Neural cell (in vitro differentiated cells): ENCODE data around the gene EDNRA. TPM values are rescaled to one million over a fixed set of nuclear protein-coding genes. Genes with fewer than 3 reads are reported as not detected.
A peak's percentile ranks its signal among the peaks of the same experiment; 100 is the strongest.

Experiments
- H2AFZ ChIP-seq: fragments of 200-600, 300-800 bp; sonication (generic), shearing (Covaris generic); 2 replicates; pipeline ENCODE4 v1.6.0; 2014; ENCODE audit warnings: low read depth, mild to moderate bottlenecking, antibody characterized with exemption, low read length, moderate library complexity
- H3F3A ChIP-seq: fragments of 200-600 bp; shearing (Covaris generic); 2 replicates; pipeline ENCODE4 v1.6.1; 2016; ENCODE audit warnings: mild to moderate bottlenecking, moderate library complexity, mixed read lengths, antibody characterized with exemption, low read length; ENCODE audit not compliant: insufficient read depth, poor library complexity, severe bottlenecking
- H3K27ac ChIP-seq: fragments of 200-600, 300-800 bp; sonication (generic), shearing (Covaris generic); 2 replicates; pipeline ENCODE4 v1.5.1; 2014; ENCODE audit warnings: mild to moderate bottlenecking, low read length, moderate library complexity
- H3K27me3 ChIP-seq: fragments of 300-800, 200-600 bp; sonication (generic), shearing (Covaris generic); 2 replicates; pipeline ENCODE4 v1.6.0; 2014; ENCODE audit warnings: mild to moderate bottlenecking, low read depth, low read length, moderate library complexity; ENCODE audit not compliant: insufficient read depth
- H3K36me3 ChIP-seq: fragments of 300-800, 200-600 bp; sonication (generic), shearing (Covaris generic); 2 replicates; pipeline ENCODE4 v1.5.1; 2014; ENCODE audit warnings: mild to moderate bottlenecking, antibody characterized with exemption, low read length, moderate library complexity; ENCODE audit not compliant: insufficient read depth
- H3K4me2 ChIP-seq: fragments of 300-800, 200-600 bp; sonication (generic), shearing (Covaris generic); 2 replicates; pipeline ENCODE4 v1.6.0; 2014; ENCODE audit warnings: mild to moderate bottlenecking, low read length
- H3K4me3 ChIP-seq: fragments of 300-800, 200-600 bp; sonication (generic), shearing (Covaris generic); 2 replicates; pipeline ENCODE4 v1.5.1; 2014; ENCODE audit warnings: mild to moderate bottlenecking, low read length, moderate library complexity
- H3K79me2 ChIP-seq: fragments of 200-600 bp; shearing (Covaris generic); replicated peaks from 2 replicates; pipeline ENCODE4 v1.6.0; 2014; ENCODE audit warnings: mild to moderate bottlenecking, low read length, moderate library complexity; ENCODE audit not compliant: insufficient read depth
- H3K9ac ChIP-seq: fragments of 300-800, 200-600 bp; sonication (generic), shearing (Covaris generic); 2 replicates; pipeline ENCODE4 v1.6.1; 2016; ENCODE audit warnings: mild to moderate bottlenecking, low read length, mixed read lengths
- H3K9me2 ChIP-seq: fragments of 200-600 bp; shearing (Covaris generic); 2 replicates; pipeline ENCODE4 v1.6.1; 2016; ENCODE audit warnings: mild to moderate bottlenecking, low read length, mixed read lengths; ENCODE audit not compliant: insufficient read depth
- H3K9me3 ChIP-seq: fragments of 200-600, 300-800 bp; sonication (generic), shearing (Covaris generic); 2 replicates; pipeline ENCODE4 v1.6.1; 2016; ENCODE audit warnings: mild to moderate bottlenecking, mixed run types, low read length, moderate library complexity, mixed read lengths
- H4K20me1 ChIP-seq: fragments of 200-600 bp; shearing (Covaris generic); 2 replicates; pipeline ENCODE4 v1.6.1; 2016; ENCODE audit warnings: mild to moderate bottlenecking, mixed run types; ENCODE audit not compliant: insufficient read depth
- EP300 ChIP-seq: fragments of 450-650 bp; conservative IDR thresholded peaks from 2 replicates; pipeline ENCODE4 v1.6.1; 2014; ENCODE audit warnings: antibody characterized with exemption, mild to moderate bottlenecking, moderate library complexity; ENCODE audit not compliant: poor library complexity, severe bottlenecking
- EZH2 ChIP-seq: fragments of 200-600, 300-800 bp; shearing (Covaris generic), sonication (generic); IDR thresholded peaks from 2 replicates; pipeline ENCODE4 v1.6.1; 2014; ENCODE audit warnings: antibody characterized with exemption, low read length, borderline replicate concordance, mild to moderate bottlenecking; ENCODE audit not compliant: insufficient read depth, poor library complexity, severe bottlenecking
- MXI1 ChIP-seq: fragments of 450-650 bp; conservative IDR thresholded peaks from 2 replicates; pipeline ENCODE4 v1.6.1; 2014; ENCODE audit warnings: antibody characterized with exemption, mild to moderate bottlenecking; ENCODE audit not compliant: poor library complexity, severe bottlenecking
- POLR2AphosphoS5 ChIP-seq: IDR thresholded peaks from 2 replicates; pipeline ENCODE4 v1.6.1; 2012
- RAD21 ChIP-seq: fragments of 450-650 bp; conservative IDR thresholded peaks from 2 replicates; pipeline ENCODE4 v1.6.1; 2014; ENCODE audit warnings: antibody characterized with exemption, mild to moderate bottlenecking, moderate library complexity
- SMC3 ChIP-seq: fragments of 450-650 bp; conservative IDR thresholded peaks from 2 replicates; pipeline ENCODE4 v1.6.1; 2014; ENCODE audit warnings: antibody characterized with exemption, mild to moderate bottlenecking, moderate library complexity; ENCODE audit not compliant: poor library complexity
- TAF1 ChIP-seq: IDR thresholded peaks from 2 replicates; pipeline ENCODE4 v1.6.1; 2012; ENCODE audit warnings: low read depth
- polyA plus RNA-seq: library from polyadenylated mRNA; depleted of rRNA; stranded (reverse); fragments of >200 nt; gene quantifications from 2 replicates; pipeline ENCODE4 v1.2.3, GENCODE V29; 2014
- TF ChIP-seq, protein P1 (sequence below): fragments of 450-650 bp; IDR thresholded peaks from 2 replicates; pipeline ENCODE4 v1.5.1; 2014; ENCODE audit warnings: antibody characterized with exemption, mild to moderate bottlenecking, moderate library complexity; ENCODE audit not compliant: poor library complexity, severe bottlenecking
- TF ChIP-seq, protein P2 (sequence below): IDR thresholded peaks from 2 replicates; pipeline ENCODE4 v1.6.1; 2012; ENCODE audit warnings: borderline replicate concordance

EDNRA gene
- polyA plus RNA-seq, 1 donor from 2014 or later = 0.19 TPM

DNA sequence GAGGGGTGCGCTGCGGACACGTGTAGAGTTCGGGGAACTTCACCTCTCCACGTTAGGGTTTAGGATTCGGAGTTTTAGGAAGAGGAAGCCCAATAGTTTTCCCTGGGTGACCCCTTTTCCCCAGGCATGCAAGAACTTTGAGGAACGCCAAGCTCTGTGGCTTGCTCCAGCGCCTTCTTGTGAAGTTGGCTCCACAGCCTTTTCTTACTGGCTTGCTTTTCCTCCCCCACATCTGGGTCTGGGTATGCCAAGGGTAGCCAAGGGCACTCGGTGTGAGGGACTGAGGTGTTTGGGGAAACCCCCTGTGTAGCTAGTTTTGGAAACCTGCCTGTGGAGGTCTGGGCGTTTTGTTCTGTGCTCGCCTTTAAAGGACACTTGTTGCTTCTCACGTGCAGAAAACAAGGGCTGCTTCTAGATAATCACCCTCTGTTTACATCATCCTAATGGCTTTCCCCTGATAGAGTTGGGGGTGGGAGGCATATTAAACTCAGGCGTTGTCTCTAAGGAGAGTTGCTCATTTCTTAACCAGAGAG, 746 bp downstream of the EDNRA start:
- H3F3A ChIP-seq = no peaks in the 10 kb centered on the region
- H3K4me2 ChIP-seq = no peak overlapping the region
- peak overlapping the region; percentile 67 for H3K4me3 ChIP-seq
- no peaks in the 10 kb centered on the region for H3K36me3 ChIP-seq
- H3K27ac ChIP-seq = no peak overlapping the region
- no peak for TF ChIP-seq RAD21
- TF ChIP-seq EZH2 = no peak
- no peak for TF ChIP-seq SMC3
- TF ChIP-seq EP300 = no peak
- no peak for TF ChIP-seq MXI1
- TF ChIP-seq, protein P1, sequence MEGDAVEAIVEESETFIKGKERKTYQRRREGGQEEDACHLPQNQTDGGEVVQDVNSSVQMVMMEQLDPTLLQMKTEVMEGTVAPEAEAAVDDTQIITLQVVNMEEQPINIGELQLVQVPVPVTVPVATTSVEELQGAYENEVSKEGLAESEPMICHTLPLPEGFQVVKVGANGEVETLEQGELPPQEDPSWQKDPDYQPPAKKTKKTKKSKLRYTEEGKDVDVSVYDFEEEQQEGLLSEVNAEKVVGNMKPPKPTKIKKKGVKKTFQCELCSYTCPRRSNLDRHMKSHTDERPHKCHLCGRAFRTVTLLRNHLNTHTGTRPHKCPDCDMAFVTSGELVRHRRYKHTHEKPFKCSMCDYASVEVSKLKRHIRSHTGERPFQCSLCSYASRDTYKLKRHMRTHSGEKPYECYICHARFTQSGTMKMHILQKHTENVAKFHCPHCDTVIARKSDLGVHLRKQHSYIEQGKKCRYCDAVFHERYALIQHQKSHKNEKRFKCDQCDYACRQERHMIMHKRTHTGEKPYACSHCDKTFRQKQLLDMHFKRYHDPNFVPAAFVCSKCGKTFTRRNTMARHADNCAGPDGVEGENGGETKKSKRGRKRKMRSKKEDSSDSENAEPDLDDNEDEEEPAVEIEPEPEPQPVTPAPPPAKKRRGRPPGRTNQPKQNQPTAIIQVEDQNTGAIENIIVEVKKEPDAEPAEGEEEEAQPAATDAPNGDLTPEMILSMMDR = no peak
- no peak for TF ChIP-seq TAF1
- TF ChIP-seq, protein P2, sequence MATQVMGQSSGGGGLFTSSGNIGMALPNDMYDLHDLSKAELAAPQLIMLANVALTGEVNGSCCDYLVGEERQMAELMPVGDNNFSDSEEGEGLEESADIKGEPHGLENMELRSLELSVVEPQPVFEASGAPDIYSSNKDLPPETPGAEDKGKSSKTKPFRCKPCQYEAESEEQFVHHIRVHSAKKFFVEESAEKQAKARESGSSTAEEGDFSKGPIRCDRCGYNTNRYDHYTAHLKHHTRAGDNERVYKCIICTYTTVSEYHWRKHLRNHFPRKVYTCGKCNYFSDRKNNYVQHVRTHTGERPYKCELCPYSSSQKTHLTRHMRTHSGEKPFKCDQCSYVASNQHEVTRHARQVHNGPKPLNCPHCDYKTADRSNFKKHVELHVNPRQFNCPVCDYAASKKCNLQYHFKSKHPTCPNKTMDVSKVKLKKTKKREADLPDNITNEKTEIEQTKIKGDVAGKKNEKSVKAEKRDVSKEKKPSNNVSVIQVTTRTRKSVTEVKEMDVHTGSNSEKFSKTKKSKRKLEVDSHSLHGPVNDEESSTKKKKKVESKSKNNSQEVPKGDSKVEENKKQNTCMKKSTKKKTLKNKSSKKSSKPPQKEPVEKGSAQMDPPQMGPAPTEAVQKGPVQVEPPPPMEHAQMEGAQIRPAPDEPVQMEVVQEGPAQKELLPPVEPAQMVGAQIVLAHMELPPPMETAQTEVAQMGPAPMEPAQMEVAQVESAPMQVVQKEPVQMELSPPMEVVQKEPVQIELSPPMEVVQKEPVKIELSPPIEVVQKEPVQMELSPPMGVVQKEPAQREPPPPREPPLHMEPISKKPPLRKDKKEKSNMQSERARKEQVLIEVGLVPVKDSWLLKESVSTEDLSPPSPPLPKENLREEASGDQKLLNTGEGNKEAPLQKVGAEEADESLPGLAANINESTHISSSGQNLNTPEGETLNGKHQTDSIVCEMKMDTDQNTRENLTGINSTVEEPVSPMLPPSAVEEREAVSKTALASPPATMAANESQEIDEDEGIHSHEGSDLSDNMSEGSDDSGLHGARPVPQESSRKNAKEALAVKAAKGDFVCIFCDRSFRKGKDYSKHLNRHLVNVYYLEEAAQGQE = no peak
- no peak for TF ChIP-seq POLR2AphosphoS5
- H3K79me2 ChIP-seq = no peaks in the 10 kb centered on the region
- peak overlapping the region; percentile 20 for H3K9ac ChIP-seq
- no peaks in the 10 kb centered on the region for H3K9me2 ChIP-seq
- H4K20me1 ChIP-seq = no peaks in the 10 kb centered on the region
- H2AFZ ChIP-seq = no peak overlapping the region
- no peaks in the 10 kb centered on the region for H3K9me3 ChIP-seq
- H3K27me3 ChIP-seq = peaks cover 34% of the 10 kb centered on the region

DNA sequence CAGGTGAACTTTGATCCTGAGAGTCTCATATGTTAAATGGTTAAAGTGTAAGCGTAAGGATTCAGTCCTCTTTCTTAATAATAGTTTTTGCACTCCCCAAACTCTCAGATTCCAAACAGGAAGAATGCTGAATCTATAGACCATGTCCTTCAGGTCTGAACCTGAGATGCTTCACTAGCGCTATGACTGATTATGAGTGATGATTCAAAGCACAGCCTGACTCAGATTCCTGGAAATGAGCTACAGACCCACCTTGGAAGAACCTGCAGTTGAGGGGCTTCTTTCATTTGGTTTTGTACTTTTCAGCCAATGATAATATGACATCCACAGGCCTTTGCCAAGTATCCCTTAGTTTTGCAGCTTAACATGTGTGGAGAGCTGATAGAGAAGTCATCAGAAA, 1.4 kb downstream of the EDNRA start:
- Histone ChIP-seq H4K20me1 (no peaks in the 10 kb centered on the region), H3K4me3 (no peak overlapping the region), H3K79me2 (no peaks in the 10 kb centered on the region), H3K36me3 (no peaks in the 10 kb centered on the region), H3K4me2 (no peak overlapping the region), H3K9me2 (no peaks in the 10 kb centered on the region), H2AFZ (no peak overlapping the region), H3K9ac (no peak overlapping the region), H3K27me3 (peaks cover 34% of the 10 kb centered on the region), H3F3A (no peaks in the 10 kb centered on the region), H3K9me3 (no peaks in the 10 kb centered on the region), H3K27ac (no peak overlapping the region)
- TF ChIP-seq MXI1 (no peak), RAD21 (no peak), EZH2 (no peak), EP300 (no peak), SMC3 (no peak), POLR2AphosphoS5 (no peak), TAF1 (no peak)
- TF ChIP-seq, protein P2 = no peak
- TF ChIP-seq, protein P1 = no peak
